SIG-M5 (cell line): ENCODE results near the gene MRPS18A.
"Not testable (repeated sequence)": the region's sequence is repeated elsewhere in the genome, so short reads cannot be mapped to it uniquely, and the experiment has no call there.

Source experiments
- DNase-seq: peaks from one replicate; lab custom pipeline; 2025; lab: John Stamatoyannopoulos, UW

MRPS18A gene

GRCh38 chr6:43717389-43717788 lies 29.8 kb upstream of the MRPS18A start:
- DNase-seq = no peak

- no peak for DNase-seq
Measured at GRCh38 chr6:43716099-43716498, 28.5 kb upstream of the MRPS18A start.

GRCh38 chr6:43715056-43715788 lies 27.6 kb upstream of the MRPS18A start:
- DNase-seq = no peak

GRCh38 chr6:43714311-43715055 lies 26.9 kb upstream of the MRPS18A start:
- DNase-seq = no peak

- no peak for DNase-seq
Measured at GRCh38 chr6:43713643-43714310, 26.2 kb upstream of the MRPS18A start.

- DNase-seq = no peak
Measured at GRCh38 chr6:43712579-43712978, 25.0 kb upstream of the MRPS18A start.

GRCh38 chr6:43710576-43710975 lies 23.0 kb upstream of the MRPS18A start:
- DNase-seq = no peak

GRCh38 chr6:43709654-43710303 lies 22.2 kb upstream of the MRPS18A start:
- no peak for DNase-seq

GRCh38 chr6:43708860-43709653 lies 21.5 kb upstream of the MRPS18A start:
- DNase-seq = no peak

GRCh38 chr6:43707767-43708166 lies 20.2 kb upstream of the MRPS18A start:
- no peak for DNase-seq

- no peak for DNase-seq
Measured at GRCh38 chr6:43707269-43707668, 19.7 kb upstream of the MRPS18A start.

- DNase-seq = no peak
Measured at GRCh38 chr6:43706788-43707187, 19.2 kb upstream of the MRPS18A start.

- DNase-seq = no peak
Measured at GRCh38 chr6:43705996-43706395, 18.4 kb upstream of the MRPS18A start.

- DNase-seq = no peak
Measured at GRCh38 chr6:43703512-43704429, 16.2 kb upstream of the MRPS18A start.

- DNase-seq = no peak
Measured at GRCh38 chr6:43702534-43703440, 15.2 kb upstream of the MRPS18A start.

- no peak for DNase-seq
Measured at GRCh38 chr6:43702171-43702533, 14.6 kb upstream of the MRPS18A start.

GRCh38 chr6:43700939-43701560 lies 13.5 kb upstream of the MRPS18A start:
- not testable (repeated sequence) for DNase-seq

- DNase-seq = no peak
Measured at GRCh38 chr6:43699564-43700186, 12.1 kb upstream of the MRPS18A start.
